Left kidney (tissue), 2 donors: Measurements from ENCODE around the gene DLX6. TPM values are rescaled to one million over a fixed set of nuclear protein-coding genes. Genes with fewer than 3 reads are reported as not detected.

Experiments used
- DNase-seq: peaks from one replicate; pipeline ENCODE4 v3.0.0-alpha.2; 2013
- polyA plus RNA-seq: library from polyadenylated mRNA; unstranded; fragments of 120-200 nt; gene quantifications from one replicate; pipeline ENCODE4 v1.2.1, GENCODE V29; 2013; ENCODE audit not compliant: insufficient read length

Gene DLX6
- polyA plus RNA-seq, 1 donor, result not detected

DNA sequence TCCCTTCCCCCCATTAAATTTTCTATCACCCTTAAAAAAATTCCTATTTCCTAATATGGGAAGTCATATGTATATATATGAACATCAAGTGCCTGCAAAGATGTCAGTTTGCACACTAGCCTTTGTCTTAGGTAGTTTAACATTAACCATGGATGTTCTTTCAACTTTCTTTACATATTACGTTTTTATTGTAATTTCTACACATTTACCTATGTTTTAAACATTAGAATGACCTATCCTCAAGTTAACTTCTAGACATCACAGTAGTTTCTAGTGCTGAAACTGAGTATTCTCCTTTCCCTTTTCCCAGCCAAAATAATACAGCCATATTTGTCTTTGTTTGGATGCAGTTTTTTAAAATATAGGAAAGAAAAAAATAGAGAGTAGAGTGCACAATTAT lies 5.8 kb downstream of the DLX6 start:
- no peak for DNase-seq

DNA sequence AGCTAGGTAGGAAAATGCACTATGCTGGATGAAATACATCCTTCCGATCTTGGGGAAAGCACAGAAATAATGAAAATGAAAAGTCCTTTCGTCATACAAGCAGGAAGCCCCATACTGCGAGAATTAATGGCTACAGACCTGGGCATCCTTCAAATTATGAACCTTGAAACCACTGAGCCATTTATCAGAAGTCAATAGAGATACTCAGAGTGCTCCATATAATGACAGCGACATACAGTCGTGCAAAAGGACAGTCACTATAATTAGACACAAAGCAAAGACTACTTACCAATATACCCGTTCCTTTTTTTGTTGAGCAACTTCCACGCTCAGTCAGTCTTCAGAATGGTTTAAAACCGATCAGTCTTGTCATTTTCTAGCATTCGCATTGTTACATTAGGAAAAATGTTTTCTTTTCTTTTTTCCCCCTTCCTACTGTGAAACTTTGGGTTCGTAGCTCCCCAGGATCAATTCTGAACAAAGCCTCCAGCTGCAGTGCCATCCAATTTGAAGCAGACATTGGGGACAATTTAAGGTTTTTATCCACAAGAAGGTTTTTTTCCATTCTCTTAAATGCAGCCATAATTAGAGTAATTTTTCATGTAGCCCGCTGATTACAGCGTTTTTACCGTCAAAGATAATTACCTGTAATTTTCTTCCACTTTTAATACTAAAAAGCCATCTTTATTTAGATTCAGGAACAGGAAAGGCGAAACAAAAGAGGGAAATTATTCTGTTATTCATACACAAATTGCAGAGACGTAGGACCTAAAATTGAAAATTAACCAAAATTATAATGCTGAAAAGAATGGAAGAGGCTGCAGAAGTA lies 6.4 kb downstream of the DLX6 start:
- no peak for DNase-seq

DNA sequence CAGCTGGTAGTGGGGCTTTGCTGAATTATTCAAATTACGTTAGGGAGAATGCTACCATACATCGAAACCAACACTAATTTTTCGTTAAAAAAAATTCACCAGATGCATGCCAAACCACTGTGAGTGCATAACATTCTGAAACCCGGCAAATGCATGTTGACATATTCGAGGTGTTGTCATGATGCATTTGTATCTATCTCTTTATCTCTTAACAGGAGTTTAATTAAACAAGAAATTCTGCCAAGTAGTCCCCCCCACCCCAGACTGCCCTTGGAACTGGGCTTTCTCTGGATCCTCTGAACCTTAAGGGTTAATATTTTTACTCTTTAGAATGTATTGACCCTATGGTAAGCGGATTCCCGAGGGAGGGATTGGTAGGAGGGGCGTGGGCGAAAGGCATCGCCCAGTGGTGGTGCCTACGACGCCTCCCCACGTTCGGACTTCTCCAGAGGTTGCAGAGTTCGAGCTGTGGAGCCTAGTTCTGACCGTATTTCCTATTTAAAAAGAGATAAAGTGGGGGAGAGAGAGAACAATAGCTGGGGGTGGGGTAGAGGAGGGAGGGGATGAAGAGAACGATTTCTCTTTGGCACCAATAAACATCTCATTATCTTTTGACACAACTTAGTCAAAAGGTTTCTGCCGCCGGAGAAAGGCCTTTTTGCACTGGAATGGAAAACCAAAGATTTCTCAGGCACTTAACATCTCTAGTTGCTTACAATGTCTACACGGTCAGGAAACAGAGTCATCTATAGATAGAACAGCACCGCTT lies 7.2 kb downstream of the DLX6 start:
- DNase-seq, result no peak

DNA sequence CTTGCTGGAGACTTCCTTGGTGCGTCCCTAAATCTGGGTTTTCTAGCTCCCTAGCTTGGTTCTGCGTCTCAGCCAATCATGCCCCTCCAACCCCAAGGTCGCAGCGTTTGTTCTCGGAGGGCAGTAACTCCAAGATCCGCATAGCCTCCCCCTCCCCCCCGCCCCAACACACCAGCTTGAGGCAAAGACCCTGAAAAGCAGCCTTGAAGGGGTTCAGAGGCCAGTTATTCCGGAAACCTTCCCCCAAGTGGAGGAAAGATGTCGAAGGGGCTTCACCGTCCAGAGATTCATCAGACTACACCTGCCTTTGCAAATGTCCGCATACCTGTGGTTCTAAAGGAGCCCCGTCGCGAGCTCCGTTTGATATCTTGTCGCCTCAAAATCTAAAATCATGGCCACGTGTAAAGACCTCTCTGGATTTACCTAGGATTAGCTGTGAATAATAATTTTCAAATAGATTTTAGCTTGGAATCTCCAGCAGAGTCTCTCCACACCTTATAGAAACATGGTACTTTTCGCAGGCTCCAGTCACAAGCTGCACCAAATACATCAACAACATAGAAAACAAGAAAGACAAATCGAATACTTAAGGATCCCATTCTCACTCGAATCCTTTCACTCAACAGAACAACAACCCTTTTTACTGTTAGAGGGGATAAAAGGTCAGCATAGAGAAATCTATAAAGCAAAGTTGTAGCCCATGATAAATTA lies 7.9 kb downstream of the DLX6 start:
- no peak for DNase-seq

DNA sequence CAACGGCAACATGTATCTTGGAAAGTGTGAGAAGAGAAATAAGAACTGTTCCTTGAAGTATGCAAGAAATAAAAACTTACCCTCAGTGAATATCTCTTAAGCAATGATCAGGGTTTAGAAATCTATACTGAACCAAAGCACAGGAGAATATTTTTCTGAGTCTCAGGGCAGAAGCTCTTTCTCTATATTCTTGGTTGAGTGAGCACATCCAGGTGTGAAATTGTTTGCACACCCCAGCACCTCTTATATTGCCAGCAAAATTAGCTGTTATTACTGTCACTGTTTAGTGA lies 8.4 kb downstream of the DLX6 start:
- no peak for DNase-seq

DNA sequence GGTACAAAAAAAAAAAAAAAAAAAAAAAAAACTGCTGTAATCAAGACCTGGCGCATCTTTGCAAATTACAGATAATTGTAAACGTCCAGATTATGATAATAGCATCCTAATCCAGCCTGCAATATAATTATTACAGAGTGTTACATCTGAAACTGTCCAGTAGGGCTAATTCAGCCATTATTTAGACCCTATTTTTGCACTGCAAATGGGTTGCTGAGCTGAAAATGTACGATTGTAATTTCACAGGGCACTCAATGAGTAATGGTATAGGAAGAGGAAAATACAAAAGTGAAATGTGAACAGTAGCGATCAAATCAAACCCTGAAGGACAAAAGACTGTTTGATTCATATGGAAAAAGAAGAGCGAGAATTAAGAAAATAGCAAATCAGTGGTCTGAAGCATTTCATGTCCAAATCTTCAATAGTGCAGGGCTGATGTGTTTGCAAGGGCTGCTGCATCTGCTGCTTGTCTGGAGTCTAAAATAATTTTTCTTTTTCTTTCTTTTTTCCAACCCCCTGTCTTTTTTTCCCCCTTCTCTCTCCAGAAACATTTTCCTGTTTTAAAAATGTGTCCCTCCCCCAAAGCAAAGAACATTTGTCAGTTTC lies 8.9 kb downstream of the DLX6 start:
- DNase-seq, result no peak

DNA sequence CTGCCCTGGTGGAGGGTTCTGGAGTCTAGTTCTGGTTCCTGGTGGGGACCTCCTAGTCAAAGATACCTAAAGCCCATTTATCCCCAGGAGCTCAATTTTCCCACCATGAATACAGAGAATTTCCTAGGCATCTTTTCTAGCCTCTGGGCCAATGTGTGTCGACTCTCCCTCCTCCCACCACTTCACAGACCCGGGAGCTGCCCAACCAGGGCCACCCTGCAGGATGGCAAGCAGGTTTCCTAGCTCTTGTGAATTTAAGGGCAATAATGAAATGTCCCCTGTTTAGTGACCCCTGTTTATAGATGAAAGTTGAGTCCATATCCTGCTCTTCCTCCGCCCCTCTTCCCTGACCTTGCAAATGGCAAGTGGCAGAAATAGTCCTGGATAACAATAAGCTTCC lies 9.9 kb downstream of the DLX6 start:
- DNase-seq, result no peak

DNA sequence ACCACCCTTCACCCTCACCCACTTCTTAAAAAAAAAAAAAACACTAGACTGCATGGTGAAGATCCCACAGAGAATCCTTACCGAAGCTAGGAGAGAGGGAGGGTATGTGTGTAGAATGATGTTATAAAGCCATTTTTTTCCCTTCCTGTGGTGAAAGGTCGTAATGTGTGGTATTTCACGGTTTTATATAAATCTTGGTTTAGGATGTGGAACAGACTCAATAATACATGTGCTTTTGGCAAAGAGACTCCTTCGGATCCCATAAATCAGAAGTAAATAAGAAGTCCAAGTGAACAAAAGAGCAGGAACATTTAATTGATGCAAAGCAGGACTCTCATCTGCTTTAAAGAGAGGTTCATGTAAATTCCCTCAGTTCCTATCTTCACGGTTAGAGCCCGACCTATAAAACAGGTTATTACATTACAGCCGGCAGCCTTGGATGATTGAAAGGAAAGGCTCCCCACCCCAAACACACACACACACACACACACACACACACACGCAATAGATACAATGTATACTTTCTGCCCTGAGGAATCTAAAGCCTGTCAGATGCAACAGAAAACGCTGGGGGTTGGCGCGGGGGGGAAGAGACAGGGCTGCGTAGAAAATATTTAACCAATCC lies 10.5 kb downstream of the DLX6 start:
- no peak for DNase-seq

DNA sequence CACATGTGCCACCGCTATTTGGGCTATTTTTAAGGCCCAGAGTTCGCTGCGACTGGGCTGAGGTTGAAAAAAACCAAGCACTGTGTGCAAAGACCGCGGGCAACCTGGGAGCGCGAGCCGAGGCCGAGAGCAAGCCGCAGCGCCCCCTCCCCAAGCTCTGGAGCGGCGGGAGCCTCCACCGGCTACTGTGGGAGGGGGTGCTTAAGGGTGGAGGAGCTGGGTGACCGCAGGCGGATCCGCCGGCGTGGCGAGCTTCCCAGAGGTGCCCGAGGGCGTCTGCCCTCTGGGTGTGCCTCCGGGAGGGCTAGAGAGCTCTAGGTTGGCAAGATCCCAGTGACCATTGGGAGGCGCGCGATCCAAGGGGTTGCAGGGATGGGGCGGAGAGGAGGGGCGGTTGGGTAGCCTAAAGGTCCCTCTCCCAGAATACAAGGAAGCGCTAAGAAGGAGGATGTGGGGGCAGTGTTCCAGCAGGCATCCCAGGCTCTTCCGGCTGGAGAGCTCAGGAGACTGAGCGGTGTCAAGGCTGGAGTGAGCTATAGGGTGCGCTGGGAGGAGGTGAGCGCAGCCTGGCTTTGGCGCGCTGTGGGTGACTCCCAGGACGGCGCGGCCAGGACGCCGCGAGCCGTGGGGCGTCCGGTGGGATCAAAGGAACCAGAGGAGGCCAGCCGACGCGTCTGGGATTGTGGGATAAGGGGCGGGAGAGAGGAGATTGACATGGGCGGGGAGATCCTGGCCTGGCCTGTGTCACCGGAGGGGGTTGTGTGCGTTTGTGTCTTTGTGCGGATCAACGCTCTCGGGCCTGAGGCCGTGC lies 11.2 kb downstream of the DLX6 start:
- no peak for DNase-seq

DNA sequence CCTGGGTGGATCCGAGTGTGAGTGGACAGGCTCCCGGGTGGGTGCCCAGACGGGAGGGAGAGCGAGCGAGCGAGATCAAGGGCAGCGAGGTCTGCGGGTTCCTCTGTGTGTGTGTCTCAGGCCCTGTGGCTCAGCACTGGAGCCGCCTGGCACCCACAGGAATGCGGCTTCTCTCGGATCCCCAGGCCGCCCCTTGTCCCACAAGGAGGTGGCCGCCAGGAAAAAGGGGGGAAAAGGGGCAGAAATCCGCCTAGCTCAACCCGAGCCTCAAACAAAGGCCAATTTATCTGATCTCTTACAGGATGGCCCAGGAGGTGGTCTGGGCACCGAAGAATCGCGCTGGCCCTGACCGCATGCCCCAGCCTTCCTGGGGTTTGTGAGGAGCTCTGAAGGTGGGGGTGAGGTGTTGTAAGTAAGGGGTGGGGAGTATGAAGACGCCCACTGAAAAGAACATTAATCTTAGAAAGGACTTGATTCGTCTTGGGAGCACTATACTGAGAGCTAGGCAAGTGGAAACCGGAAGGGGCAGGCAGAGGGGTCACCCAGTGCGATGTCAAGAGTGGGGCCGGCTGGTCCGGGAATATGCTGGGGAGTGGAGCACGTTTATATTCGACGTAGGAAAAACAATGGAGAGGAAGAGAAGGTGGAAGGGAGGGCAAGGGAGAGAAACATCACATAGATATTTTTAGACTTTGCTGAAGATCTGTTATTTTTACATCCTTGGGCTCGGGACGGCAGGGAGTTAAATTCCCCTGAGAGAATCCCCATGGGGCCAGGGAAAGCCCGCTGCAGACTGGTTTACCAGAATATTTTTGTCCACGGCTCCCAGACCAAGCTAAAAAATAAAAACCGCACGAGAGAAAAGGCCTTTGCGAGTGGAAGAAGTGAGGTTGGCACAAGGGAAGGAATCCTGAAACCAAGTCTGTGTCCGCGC lies 12.1 kb downstream of the DLX6 start:
- DNase-seq, result no peak

DNA sequence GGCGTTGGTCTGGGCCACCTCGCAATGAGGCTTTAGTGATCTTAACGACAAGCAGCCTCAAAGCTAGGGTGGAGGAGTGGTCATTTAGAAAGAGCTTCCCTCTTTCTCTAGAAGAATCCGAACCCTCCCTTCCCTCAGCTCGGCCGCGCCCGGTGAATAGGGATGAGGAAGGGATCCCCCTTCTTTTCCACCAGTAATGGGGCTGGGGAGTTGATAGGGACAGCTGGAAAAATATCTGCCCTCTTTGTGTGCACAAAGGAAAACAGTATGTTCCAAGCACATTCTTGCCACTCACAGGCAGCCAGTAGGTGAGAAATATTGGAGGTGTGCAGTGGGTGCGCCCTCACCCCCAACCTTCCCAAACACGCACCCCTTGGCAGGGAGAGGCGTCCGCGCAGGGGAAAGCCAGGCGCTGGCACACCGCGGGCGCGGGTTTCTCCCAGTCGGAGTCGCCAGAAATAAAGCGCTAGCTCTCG lies 12.8 kb downstream of the DLX6 start:
- no peak for DNase-seq

DNA sequence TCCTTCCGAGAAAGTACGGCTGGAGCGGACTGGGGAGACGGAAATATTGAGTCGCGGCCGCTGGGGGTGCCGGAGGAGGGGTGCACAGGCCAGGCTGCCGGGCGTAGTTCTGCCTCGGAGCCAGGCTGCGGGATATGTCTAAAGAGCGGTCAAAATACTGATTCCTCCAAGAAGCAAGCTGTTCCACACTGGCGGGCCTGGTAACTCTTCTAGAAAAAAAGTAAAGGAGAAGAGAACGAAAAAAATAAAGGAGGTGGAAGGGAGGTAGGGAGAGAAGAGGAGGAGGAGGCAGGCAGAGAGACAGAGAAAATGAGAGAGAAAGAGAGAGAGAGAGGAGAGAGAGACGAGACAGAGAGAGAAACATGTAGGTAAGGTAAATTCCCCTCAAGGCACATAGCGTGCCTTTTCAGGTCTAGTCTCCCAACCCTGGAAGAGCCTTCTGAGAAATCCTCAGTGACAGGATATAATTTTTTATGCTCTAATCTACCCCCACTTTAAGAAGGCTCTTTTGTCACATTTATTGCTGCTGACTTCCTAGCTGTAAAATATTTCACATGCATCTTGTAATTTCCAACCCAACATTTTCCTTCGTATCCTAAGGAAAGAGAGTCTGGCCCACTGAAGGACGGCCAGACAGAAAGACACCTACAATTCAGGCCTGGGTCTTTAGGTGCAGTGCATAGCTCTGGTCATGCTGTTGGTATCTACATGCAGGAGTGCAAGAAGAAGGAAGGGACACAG lies 13.6 kb downstream of the DLX6 start:
- no peak for DNase-seq

DNA sequence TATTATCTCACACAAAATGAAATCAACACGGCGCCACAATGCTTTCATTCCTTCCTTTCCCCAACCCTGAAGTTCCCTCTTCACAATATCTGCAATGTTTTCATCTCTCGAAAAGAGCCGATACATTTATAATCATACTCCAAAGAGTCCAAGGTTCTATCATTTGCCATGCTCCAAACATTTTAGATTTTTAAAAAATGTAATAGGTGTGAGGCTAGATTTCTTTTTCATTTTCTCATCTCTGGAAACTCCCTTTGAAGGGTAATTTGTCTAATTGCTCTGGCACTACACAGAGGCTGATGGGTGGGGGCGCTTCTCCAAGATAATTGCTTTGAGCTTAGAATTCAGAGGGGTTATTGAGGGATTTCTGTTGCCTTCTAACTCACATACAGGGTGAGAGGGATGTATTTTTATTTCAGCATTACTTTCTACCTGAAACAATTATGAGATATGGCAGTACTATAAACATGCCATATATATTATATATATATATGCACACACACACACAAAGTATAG lies 14.4 kb downstream of the DLX6 start:
- DNase-seq, result no peak

DNA sequence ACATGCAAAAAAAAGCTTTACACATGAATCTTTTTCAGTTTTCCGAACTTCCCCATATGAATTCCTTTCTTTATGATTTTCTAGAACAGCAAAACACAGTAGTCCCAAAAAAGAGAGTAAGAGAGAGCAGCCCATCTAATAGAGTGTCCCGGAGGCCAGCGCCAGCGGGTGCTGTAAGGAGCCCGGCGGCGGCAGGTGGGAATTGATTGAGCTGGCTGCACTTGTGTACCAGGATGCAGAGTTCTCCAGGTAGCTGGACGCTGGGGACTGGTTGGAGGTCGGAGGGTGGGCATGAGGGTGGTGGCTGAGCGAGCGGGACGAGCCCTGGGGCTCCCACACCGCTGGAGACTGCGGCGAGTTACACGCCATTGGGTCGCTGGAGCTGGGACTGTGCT lies 15.2 kb downstream of the DLX6 start:
- DNase-seq, result no peak

DNA sequence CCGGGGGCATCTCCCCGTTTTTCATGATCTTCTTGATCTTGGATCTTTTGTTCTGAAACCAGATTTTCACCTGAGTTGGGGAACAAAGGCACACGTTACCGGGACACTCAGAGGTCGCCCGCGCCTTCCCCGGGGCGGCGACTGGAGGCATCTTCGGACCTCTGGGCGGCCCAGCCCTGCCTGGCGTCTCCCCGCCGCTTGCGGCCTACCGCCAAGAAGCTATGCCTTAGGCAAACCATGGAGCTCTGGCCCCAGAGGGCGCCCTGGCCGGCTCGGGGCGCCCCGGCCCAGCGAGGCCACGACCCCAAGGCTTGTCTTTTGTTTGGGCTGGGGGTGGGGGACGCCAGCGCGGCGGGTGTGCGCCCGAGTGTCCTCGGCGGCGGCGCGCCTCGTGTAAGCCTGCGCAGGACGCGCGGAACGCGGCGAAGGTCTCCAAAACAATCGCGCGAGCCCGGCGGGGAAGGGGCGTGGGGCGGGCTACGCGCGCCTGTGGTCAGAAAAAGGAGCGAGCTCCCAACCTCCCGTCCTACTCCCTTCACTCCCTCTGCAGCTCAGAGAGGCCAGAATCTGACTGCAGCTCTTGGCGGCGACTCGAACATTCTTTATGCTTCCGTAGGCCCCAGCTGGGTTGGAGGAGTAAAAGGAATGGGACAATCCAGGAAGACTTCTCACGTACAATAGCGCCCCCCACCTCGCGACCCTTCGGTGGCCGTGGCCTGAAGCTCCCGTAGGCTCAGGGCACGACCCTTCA lies 15.8 kb downstream of the DLX6 start:
- no peak for DNase-seq

DNA sequence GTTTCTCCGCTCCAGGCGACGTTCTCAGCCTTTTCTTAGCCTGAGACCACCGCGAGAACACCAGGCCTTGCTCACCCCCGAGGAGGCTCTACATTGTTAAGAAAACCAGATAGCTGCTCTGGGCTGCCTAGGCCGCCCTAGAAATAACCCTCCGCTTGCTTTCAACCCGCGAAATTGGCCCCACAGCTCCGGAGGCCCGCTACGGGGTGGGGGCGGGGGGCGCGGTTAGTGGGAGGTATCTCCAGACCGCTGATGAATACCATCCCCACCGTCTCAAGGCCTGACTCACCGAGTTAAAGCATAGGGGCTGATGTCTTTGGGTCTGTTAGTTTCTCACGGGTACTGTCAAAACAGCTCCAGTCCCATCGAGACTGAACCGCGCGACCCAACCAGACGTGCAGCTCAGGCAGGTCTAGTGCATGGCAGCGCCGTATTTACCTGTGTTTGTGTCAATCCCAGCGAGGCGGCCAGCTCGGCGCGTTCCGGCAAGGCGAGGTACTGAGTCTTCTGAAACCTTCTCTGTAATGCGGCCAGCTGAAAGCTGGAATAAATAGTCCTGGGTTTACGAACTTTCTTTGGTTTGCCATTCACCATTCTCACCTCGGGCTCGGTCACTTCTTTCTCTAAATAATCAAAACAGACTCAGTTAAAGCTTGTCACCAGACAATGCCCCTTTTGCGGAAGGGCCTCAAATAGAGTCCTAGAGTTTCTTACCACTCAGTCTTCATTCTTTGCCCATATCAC lies 16.6 kb downstream of the DLX6 start:
- DNase-seq, result no peak

DNA sequence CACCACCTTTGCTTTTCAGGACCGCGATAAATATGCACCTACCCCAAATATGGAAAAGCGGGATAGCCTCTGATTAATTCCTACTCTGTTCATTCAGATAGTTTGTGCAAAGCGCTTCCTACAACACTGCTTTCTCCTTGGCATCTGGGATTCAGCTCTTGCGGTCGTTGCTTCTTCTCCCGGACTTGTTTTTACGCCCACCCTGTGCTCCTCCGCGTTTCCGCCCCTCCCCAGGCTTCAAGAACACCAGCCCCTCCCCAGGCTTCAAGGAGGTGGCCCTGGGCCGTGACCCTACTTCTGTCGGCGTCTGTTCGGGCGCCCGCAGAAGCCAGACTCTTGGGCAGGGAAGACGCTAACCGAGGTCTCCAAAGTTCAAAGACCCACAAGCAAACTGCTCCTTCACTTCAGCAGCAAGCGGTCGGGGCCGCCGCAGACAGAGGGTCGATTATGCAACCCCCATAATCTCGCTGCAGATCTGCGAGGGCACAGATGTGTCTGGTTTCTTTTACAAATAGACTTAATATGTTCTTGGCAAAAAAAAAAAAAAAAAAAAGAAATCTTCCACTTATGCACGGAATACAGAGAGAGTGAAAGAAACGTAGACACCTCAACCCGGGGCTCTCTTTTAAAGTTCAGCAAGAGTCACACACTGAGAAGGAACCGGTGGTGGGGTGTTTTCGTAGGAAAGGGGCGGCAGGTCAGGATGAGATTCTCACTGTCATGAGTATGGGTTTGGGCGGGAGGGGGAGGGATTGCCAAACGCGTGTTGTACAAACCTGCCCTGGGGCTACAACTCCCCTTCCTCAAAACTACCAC lies 17.3 kb downstream of the DLX6 start:
- no peak for DNase-seq
